Suprapubic skin (tissue), 4 donors: ENCODE results near the gene EPHA6. TPM values are rescaled to one million over a fixed set of nuclear protein-coding genes. Genes with fewer than 3 reads are reported as not detected.
"Not testable (repeated sequence)": the region's sequence is repeated elsewhere in the genome, so short reads cannot be mapped to it uniquely, and the experiment has no call there.

ENCODE experiments used
- DNase-seq, 2 donors: peaks; one replicate each; pipeline ENCODE4 v3.0.0-alpha.2; 2019; ENCODE audit warnings: low spot score in 2 of 2
- H3K27ac ChIP-seq: fragments of 200-600 bp; sonication (generic); one replicate; pipeline ENCODE4 v1.5.1; 2019
- H3K27me3 ChIP-seq: fragments of 200-600 bp; sonication (generic); one replicate; pipeline ENCODE4 v1.5.1; 2019
- H3K36me3 ChIP-seq: fragments of 200-600 bp; sonication (generic); one replicate; pipeline ENCODE4 v1.5.1; 2019
- H3K4me1 ChIP-seq: fragments of 200-600 bp; sonication (generic); one replicate; pipeline ENCODE4 v1.5.1; 2019
- H3K4me3 ChIP-seq: fragments of 200-600 bp; sonication (generic); one replicate; pipeline ENCODE4 v1.5.1; 2019; ENCODE audit warnings: mild to moderate bottlenecking
- H3K9me3 ChIP-seq: fragments of 200-600 bp; sonication (generic); one replicate; pipeline ENCODE4 v1.5.1; 2019
- EP300 ChIP-seq: sonication (generic); formaldehyde crosslinking; IDR thresholded peaks from one replicate; pipeline ENCODE4 v1.6.1; 2017; ENCODE audit warnings: antibody characterized with exemption
- POLR2A ChIP-seq, 2 donors: fragments of 450-650 bp; IDR thresholded peaks; one replicate each; pipeline ENCODE4 v1.6.1; 2017; ENCODE audit warnings: antibody characterized with exemption in 2 of 2, mild to moderate bottlenecking in 2 of 2, moderate library complexity in 2 of 2
- POLR2AphosphoS5 ChIP-seq, 3 donors: sonication (generic); formaldehyde crosslinking; IDR thresholded peaks; one replicate each; pipeline ENCODE4 v1.6.1; 2017; ENCODE audit warnings: antibody characterized with exemption in 3 of 3
- WGBS: methylation state at CpG from one replicate; pipeline ENCODE4 v1.1.5; 2018; 5-methylcytosine and 5-hydroxymethylcytosine counted together
- total RNA-seq, 4 donors: library from RNA; depleted of rRNA; stranded (reverse); fragments of >200 nt; gene quantifications; one replicate each; pipeline ENCODE4 v1.1.0, GENCODE V29; 2016
- TF ChIP-seq, protein P1 (sequence below), 2 donors: fragments of 200-600 bp in 1 of 2; fragments of 450-650 bp in 1 of 2; sonication (generic) in 1 of 2; IDR thresholded peaks; one replicate each; pipeline ENCODE4 v1.5.1; 2016 to 2019; ENCODE audit warnings: antibody characterized with exemption in 2 of 2, mild to moderate bottlenecking in 1 of 2, moderate library complexity in 1 of 2

The EPHA6 gene
- total RNA-seq, 4 donors from 2014 or later, result not detected

DNA sequence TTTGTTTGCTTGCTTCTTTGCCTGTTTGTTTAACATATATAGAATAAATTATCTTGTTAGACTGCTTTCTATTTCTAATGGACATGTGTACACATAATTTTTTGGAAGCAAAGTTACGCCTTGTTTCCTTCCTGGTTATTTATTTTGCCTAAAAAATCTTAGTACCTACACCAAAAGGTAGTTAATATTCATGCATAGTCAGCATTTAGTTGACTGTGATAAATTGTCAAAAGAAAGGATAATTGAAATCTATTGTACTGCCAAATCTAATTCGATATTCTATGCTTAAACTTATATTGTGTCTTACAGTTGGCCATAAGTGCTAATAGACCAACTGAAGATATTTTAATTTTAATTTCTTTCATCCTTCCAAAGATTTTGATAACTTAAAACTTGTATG lies 716.3 kb downstream of the EPHA6 start:
- DNase-seq, result no peak
- 85% methylated on average over 2 of the region's 2 CpGs for WGBS

DNA sequence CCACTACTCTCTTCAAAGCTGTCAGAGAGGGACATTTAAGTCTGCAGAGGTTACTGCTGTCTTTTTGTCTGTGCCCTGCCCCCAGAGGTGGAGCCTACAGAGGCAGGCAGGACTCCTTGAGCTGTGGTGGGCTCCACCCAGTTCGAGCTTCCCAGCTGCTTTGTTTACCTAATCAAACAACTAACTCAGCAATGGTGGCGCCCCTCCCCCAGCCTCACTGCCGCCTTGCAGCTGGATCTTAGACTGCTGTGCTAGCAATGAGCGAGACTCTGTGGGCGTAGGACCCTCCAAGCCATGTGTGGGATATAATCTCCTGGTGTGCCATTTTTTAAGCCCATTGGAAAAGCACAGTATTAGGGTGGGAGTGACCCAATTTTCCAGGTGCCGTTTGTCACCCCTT lies 733.2 kb downstream of the EPHA6 start:
- H3K4me3 ChIP-seq, DNase-seq, H3K9me3 ChIP-seq, H3K4me1 ChIP-seq, H3K36me3 ChIP-seq, H3K27ac ChIP-seq, H3K27me3 ChIP-seq: not testable (repeated sequence)
- 50% methylated on average over 1 of the region's 6 CpGs for WGBS

More for the DNA sequence above, 716.3 kb downstream of the EPHA6 start:
- H3K4me3 ChIP-seq, result no peak overlapping the region
- TF ChIP-seq EP300 (no peak), POLR2AphosphoS5 (IDR thresholded peaks at IDR 0.05) (no peak), POLR2A (IDR thresholded peaks at IDR 0.05) (no peak)
- TF ChIP-seq, protein P1, sequence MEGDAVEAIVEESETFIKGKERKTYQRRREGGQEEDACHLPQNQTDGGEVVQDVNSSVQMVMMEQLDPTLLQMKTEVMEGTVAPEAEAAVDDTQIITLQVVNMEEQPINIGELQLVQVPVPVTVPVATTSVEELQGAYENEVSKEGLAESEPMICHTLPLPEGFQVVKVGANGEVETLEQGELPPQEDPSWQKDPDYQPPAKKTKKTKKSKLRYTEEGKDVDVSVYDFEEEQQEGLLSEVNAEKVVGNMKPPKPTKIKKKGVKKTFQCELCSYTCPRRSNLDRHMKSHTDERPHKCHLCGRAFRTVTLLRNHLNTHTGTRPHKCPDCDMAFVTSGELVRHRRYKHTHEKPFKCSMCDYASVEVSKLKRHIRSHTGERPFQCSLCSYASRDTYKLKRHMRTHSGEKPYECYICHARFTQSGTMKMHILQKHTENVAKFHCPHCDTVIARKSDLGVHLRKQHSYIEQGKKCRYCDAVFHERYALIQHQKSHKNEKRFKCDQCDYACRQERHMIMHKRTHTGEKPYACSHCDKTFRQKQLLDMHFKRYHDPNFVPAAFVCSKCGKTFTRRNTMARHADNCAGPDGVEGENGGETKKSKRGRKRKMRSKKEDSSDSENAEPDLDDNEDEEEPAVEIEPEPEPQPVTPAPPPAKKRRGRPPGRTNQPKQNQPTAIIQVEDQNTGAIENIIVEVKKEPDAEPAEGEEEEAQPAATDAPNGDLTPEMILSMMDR (IDR thresholded peaks at IDR 0.05), result no peak
- H3K27me3 ChIP-seq, result no peaks in the 10 kb centered on the region
- no peaks in the 10 kb centered on the region for H3K4me1 ChIP-seq
- no peaks in the 10 kb centered on the region for H3K36me3 ChIP-seq
- no peak overlapping the region for H3K27ac ChIP-seq
- no peaks in the 10 kb centered on the region for H3K9me3 ChIP-seq

DNA sequence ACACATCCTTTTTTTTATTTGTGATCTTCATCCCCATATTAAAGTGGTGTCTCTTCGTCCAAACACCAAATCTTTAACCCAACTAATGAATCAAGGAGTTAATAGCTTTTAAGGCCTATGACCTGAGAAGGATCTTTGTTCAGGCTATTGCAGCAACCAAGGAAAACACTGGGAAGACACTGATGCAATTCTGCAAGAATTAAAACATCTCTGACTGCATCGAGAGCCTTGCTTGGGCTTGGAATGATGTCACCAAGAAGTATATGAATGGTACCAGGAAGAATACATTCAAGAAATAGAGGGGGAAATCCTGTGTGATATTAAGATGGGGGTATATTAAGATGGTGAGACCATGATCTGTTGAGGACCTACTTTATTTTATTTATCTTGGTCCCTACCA lies 736.0 kb downstream of the EPHA6 start:
- no peak overlapping the region for H3K27ac ChIP-seq
- 78% methylated on average over 2 of the region's 2 CpGs for WGBS
- no peak for DNase-seq
- H3K4me1 ChIP-seq, result no peaks in the 10 kb centered on the region
- peaks cover 3% of the 10 kb centered on the region for H3K9me3 ChIP-seq
- TF ChIP-seq POLR2A (IDR thresholded peaks at IDR 0.05) (no peak), EP300 (no peak), POLR2AphosphoS5 (IDR thresholded peaks at IDR 0.05) (no peak)
- TF ChIP-seq, protein P1 (IDR thresholded peaks at IDR 0.05), result no peak
- H3K36me3 ChIP-seq, result no peaks in the 10 kb centered on the region
- H3K27me3 ChIP-seq, result no peaks in the 10 kb centered on the region
- H3K4me3 ChIP-seq, result no peak overlapping the region

DNA sequence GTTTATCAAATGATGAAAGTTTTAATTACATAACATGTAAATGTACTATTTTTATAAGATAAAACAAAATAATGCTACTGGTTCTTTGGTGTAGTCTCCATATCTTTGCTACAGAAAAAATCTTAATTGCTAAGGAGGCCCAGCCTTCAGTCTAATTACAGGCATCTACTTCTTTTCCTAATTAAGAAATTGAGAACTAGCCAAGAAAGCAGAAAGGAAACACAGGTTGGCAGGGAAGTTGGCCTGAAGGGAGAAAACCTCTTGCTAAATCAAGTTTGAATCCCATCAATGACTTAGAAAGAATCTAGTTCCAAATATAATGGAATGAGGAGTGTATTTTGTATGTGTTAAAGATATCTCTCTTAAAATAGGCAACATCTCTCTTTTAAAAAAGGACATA lies 737.8 kb downstream of the EPHA6 start:
- Histone ChIP-seq H3K27ac (no peak overlapping the region), H3K9me3 (peaks cover 3% of the 10 kb centered on the region), H3K27me3 (no peaks in the 10 kb centered on the region), H3K4me3 (no peak overlapping the region), H3K36me3 (no peaks in the 10 kb centered on the region), H3K4me1 (no peaks in the 10 kb centered on the region)
- DNase-seq, result no peak
- TF ChIP-seq POLR2AphosphoS5 (IDR thresholded peaks at IDR 0.05) (no peak), EP300 (no peak)
- TF ChIP-seq, protein P1 (IDR thresholded peaks at IDR 0.05), result no peak

DNA sequence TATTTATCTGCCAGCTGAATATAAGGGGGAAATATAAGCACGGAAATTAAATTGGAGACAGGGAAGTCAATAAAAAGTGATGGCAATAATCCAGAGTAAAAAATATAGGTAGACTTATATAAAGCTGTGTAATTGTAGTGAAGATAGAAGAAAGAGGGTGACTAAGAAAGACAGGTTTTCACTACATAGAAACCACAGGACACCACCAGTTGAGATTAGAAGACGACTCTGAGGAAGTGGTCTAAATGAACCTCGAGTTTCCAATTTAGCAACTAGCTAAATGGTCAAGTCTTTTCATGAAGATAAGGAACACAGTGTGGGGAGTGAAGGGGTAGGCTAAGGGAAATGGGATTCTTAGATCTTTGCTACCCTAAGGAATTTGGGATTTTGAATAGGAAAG lies 761.3 kb downstream of the EPHA6 start:
- WGBS, result 83% methylated on average over 3 of the region's 3 CpGs

DNA sequence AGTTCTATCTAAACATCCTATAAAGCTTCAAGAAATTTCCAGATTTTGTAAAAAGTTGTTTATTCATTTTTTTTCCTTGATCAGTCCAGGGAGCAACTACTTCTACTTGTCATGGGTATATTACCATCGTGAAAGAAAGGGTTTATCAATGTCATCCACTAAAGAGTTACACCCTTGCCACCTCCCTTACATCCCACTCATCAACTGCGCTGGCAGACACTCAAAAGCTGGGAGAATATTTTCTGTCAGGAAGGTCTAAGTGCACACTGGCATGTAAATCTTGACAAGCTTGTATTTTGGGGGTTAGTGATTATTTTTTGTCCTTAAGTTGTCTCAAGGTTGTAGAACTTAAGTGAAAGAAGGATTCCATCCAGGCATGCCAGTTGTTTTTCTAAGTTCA lies 761.8 kb downstream of the EPHA6 start:
- Histone ChIP-seq H3K27me3 (no peaks in the 10 kb centered on the region), H3K4me3 (no peak overlapping the region), H3K36me3 (no peaks in the 10 kb centered on the region), H3K27ac (no peak overlapping the region), H3K9me3 (no peaks in the 10 kb centered on the region), H3K4me1 (no peaks in the 10 kb centered on the region)
- TF ChIP-seq EP300 (no peak), POLR2AphosphoS5 (IDR thresholded peaks at IDR 0.05) (no peak), POLR2A (IDR thresholded peaks at IDR 0.05) (no peak)
- TF ChIP-seq, protein P1 (IDR thresholded peaks at IDR 0.05), result no peak
- no peak for DNase-seq
- WGBS, result 71% methylated on average over 2 of the region's 2 CpGs

More for the DNA sequence above, 761.3 kb downstream of the EPHA6 start:
- no peak overlapping the region for H3K4me3 ChIP-seq
- no peak for DNase-seq
- no peak for TF ChIP-seq EP300
- no peaks in the 10 kb centered on the region for H3K36me3 ChIP-seq
- no peaks in the 10 kb centered on the region for H3K27me3 ChIP-seq
- no peak overlapping the region for H3K27ac ChIP-seq
- H3K9me3 ChIP-seq, result no peaks in the 10 kb centered on the region
- H3K4me1 ChIP-seq, result no peaks in the 10 kb centered on the region
